AG20443 (cell line): ENCODE data around the gene HIP1R.
"Not testable (repeated sequence)": the region's sequence is repeated elsewhere in the genome, so short reads cannot be mapped to it uniquely, and the experiment has no call there.

Experiments used
- DNase-seq: peaks from one replicate; pipeline ENCODE4 v3.0.0; 2012; ENCODE audit warnings: low spot score, mixed read lengths

Gene HIP1R

DNA sequence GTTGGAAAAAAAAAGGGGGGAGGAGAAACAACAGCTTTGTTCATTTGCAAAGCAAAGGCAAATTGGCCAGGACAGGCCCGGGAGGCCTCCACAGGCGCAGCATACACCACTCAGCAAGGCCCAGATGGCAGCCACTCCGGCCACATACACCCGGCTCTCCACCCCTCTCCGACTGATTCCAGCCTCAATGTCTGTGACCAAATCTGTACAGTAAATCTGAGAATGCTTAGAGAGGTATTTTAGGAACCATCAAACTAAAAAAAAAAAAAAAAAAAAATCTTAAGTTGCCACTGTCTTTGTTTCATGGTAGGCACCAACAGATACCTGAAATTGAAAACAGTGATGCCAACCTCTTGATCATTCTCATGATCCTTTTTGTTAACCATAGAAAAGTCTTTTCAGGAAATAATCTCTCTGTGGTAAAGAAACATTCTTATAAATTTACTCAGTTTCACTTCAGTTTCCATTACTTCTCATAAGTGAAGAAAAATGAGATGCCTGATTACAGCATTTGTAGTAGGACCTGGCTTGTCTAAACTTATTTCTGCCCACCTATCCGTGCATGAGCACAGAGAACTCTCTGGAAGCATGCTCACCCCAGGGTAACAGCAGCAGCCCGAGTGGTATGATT, 40.4 kb downstream of the HIP1R start:
- peak; percentile 7 for DNase-seq

DNA sequence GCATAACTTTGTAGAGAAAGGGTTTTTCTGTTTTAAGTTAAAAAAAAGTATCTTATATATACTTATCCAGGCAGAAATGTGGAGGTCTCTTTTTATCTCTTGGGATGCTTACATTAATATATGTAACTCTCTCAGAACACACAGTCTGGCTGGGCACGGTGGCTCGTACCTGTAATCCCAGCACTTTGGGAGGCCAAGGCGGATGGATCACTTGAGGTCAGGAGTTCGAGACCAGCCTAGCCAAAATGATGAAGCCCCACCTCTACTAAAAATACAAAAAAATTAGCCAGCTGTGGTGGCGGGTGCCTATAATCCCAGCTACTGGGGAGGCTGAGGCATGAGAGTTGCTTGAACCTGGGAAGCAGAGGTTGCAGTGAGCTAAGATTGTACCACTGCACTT, 41.0 kb downstream of the HIP1R start:
- DNase-seq: not testable (repeated sequence)

DNA sequence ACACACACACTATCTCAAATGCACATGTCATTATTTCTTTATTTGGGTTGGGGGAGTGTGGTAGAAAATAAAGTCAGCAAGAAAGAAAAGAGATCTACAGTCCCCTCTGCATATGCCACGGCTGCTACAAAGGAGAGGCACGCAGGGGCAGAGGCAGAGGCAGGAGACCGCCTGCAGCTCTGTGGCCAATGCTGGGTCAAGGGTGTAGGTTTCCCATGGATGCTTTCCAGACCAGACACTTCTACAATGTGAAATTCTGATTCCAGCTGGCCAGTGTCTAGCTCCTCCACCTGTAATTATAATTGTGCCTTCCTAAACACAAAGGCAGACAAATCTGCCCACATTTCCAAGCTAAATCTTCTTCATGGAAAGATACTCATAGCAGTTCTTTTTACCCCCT, 41.5 kb downstream of the HIP1R start:
- no peak for DNase-seq

DNA sequence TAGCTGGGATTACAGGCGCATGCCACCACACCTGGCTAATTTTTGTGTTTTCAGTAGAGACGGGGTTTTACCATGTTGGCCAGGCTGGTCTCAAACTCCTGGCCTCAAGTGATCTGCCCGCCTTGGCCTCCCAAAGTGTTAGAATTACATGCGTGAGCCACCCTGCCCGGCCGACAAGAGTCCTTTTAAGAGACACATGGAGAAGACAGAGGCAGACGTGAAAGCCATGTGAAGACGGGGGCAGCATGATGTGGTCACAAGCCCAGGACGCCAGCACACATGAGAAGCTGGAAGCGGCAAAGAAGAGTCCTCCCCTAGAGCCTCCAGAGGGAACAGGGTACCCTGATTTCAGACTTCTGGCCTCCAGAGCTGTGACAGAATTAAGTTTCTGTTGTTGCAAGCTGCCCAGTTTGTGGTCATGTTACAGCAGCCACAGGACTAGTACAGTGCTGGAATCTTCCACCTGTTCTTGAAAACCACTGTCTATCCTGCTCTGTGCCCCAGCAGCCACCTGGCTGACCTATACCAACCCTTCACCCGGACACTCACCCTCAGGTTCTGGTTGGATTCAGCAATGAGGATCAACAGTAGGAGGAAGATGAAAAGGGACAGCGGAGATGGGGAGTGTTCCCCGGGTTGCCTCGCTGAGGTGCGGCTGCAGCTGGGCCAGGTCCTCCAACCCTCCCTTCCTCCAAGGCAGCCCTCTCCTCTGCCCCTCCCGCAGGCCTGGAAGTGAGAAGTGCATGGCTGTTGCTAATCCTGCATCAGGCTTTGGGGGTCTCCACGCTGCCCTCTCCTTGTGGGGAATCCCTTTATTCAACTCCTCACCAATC, 43.7 kb downstream of the HIP1R start:
- peak; percentile 3 for DNase-seq

DNA sequence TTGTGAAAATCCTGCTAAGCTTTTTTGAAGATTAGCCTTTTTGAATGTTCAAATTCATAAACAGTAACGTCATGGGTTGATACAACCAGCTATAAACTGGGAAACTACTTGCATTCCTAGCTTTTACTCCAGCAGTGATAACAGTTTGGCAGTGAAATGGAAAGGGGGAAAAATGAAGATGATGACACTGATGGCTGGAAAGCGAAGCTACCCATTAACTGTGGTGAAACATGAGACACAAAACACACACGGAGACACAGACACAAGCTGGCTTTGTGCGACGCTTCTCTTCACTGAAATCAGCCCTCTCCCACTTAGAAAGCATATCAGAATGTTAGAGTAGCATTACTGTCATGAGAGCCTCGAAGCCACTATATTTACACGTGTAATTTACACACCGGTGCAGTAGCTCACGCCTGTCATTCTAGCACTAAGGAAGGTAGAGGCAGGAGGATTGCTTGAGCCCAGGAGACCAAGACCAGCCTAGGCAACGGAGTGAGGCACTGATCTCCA, 45.0 kb downstream of the HIP1R start:
- DNase-seq: peak; percentile 3

DNA sequence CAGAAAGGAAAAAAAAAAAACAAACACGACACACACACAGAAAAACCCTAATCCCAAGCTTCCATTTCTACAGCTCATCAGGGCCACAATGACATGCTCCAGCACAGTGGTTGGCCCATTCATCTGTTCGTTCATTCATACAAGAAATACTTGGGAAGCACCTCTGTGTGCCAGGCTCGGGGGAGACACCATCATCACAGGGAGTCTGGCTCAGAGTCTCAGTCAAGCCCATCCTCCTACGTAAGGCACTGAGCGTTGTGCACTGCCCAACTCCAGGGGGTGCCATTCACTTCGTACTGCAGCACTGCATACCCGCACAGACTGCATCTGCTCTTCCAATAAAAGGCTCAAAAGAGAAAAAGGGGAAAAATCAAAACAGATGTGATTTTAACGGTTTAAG, 45.4 kb downstream of the HIP1R start:
- peak; percentile 51 for DNase-seq

DNA sequence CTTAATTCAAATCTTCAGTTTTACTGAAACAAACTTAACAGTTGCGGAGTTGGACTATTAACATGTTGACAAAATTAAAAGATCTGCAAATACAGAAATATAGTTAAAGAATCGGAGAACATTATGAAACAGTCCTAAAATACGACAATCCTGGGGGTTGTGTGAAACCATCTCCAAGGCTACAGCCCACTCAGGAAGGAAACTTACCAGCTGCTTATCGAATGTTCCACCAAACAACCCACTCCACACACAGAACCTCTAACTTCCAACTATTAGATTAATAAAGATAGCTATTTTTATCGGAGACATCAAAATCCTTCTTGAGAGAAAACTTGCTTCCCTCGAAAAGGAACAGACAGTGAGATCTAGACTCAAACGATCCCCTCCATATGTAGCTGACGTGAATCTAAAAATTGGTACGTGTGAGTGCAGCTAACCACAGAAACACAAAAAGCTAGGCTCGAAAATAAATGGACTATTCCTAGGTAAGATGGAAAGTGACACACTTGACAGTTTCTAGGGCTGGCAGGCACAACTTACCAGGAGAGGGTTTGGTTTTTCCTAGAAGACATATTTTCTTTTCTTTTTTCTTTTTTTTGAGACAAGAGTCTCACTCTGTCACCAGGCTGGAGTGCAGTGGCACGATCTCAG, 47.8 kb downstream of the HIP1R start:
- no peak for DNase-seq

DNA sequence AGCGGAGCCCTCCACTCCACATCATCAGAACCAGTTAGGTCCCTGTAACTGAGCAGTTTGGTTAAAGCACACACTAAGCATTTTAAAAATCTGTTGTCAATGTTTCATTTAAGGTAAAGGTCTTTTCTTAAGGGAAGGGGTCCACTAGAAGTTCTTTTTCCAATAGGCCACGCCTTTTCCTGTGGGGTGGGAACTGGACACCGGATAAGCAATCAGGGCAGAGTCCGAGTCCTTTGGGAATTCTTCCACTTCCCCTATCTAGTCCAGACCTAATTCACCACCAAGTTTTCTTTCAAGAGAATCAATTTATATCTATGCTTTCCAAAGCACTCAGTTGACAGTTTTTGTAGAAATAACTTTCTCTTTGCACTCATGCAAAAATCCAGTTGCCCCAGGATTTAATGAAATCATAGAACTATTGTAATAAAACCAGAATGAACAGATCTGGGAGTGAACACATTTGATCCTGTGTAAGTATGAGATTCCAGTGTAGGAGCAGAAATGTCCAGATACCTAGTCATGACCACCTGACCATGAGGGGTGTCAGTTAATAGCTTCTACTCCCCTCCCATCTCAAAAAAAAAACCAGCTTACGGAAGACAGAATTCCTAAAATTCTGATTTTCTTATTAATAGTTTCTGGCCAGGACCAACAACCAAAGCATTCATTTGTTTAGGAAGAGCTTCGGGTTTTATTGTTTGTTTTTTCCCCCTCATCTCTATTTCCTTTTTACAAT, 49.0 kb downstream of the HIP1R start:
- no peak for DNase-seq

DNA sequence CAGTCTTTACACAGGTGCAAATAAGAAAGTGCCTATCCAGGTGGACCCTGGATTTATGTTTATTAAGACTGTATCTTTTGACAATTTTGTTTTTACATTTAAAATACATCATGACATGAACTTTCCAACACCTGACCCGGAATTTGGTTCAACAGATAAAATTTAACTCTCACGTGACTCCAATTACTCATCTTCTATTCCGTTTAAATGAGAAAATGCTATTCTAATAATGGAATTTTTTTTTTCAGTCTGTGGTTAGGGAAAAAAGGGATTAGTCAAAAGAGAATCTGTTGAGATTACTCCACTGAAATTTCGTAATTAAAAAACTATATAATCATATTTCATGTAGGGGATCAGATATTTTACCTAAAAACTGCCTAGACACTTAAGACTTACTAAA, 49.6 kb downstream of the HIP1R start:
- DNase-seq: no peak

DNA sequence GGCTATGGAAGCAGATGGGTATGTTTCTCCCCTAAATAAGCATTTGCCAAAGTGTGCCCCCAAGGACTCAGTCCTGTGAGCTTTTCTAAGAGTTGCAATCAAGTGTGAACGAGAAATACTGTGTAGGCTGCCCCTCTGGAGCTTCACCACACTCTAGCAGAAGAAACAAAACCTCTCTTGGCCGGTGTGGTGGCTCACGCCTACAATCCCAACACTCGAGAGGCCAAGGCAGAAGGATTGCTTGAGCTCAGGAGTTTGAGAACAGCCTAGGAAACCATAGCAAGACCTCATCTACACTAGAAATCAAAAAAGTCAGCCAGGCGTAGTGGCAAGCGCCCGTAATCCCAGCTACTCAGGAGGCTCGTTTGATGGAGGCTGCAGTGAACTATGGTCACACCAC, 50.9 kb downstream of the HIP1R start:
- no peak for DNase-seq

DNA sequence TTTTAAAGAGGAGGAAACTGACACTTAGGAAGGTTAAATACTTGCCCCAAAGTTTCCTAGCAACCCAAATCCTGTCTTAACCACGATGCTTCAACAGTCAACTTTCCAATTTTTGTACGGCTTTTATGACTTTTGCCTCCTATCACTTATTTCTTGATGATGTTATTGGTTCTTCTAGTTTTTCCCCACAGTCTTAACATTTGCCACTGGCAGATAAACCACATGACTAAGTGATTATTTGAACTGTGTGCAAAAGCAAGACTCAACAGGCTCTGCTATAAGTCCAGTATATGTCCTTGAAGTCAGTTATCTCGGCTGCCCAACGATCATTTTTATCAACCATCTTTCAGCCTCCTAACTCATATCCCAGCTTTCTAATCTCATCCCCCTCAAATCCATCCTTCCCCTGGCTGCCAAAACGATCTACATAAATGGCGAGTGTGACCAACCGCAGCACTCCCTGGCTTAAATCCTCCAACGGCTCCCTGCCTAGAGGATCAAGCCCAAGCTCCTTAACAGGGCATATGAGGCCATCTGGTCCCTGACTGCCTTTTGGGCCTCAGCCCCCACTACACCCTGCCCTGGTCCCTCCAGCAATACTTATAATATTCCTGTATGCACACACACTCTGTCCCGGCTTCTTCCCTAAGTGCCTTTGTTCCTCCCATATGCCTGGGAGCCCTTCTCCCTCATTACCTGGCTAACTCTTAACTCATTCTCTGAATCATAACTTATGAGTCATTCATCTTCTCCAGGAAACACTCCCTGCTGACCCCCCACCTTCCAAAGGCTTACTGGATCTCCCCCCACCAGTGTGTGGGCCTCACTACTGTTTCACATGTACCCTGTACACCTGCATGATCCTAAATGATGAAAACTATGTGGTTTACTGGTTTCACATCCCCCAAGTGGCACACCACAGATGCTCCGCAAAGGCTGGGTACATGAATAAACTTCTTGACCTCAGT, 51.9 kb downstream of the HIP1R start:
- DNase-seq: no peak

DNA sequence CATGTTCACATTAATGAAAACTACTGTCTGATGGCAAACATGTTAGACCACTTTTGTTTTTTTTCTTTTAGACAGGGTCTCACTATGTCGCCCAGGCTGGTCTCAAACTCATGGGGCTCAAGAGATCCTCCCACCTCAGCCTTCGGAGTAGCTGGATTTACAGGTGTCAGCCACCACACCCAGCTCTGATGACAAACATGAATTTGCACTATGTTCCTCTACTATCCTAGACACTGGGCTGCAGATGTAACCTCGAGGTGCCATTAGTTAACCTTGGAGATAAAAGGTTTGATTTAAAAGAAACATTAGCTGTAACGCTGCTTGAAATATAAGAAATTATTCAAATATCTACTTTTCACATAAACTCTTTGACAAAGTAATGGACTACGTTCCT, 52.6 kb downstream of the HIP1R start:
- DNase-seq: no peak

DNA sequence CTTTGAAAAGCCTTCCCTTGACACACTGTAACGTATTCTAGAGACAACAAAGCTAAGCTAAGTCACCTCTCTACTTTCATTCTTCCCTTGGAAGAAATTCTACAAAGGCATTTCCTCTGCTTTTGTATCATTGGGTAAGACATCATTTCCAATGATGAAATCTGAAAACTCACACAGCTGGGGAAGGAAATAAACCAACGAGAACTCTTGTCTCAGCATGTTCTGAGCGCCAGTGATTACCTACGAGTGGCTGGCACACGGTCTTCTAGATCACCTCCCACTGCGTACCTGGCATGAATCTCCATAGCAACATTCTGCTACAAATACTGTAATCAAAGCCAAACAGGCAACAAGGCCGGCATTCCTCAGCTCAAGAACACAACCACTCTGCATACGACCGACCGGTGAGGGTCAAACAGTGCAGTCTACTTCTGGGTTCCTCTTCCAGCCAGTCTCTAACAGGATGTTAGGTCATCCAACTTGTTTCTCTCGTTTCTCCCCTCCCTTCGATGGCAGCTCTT, 53.0 kb downstream of the HIP1R start:
- DNase-seq: no peak

DNA sequence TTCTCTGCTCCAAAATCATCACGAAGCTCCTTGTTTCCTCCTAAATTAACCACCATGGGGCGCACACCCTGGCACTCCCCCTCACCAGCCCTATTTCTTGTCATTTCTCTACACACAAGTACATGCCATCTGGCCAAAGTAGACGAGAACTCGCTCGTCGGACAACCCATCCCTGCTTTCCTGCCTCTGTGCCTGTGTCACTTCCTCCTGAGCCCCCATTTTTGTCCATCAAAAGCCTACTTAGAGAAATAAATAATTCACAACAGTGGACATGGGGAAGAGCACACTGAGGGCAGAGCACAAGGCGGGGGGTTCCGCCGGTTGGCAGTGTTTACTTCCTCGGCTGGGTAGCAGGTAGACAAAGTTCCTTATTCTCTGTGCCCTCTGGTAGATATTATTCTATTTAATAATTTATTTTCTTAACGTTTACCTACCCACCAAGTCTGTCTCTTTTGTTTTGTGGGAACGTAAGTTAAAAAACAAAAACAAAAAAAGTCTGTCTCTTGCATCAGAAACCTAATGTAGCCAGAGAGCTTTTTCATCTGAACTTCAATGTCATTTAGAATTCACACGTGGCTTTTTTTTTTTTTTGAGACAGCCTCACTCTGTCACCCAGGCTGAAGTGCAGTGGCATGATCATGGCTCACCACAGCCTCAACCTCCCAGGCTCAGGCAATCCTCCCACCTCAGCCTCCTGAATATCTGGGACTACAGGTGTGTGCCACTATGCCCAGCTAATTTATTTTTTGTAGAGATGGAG, 54.7 kb downstream of the HIP1R start:
- no peak for DNase-seq

DNA sequence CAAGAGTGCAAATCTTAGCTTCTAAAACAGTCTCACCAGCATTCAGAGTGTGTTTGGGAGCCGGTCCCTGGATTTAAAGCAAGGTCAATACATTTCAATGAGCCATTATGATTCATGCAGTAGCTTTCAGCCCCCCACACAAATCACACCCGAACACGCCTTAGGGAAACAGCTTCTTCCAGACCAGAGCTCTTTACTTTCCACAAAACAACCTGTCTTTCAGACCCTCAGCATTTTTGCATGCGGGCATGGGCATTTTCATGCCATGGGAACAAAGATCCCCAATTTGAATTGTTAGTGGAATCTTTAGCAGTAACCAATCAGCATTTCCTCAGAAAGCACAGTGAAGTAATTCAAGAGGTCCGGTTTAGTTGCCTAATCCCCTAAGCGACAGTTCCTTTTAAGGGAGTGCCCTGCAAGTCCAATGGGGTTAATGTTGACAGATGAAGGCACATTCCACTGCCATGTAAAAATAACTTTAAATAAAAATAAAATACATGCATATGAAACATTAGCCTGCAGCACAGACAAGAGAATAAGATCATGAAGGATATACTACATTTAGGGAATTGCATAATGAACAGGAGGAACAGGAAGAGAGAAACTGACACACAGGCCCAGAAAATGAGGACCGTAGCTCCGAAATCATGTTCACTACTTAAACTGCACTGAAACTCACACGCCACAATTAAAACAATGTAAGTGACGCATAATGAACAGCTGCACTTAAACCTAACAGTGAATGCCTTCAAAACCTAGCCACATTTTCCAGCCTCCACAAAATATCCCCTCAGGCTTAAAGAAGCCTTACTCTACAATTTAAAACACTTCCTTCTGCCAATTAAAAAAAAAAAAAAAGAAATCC, 56.6 kb downstream of the HIP1R start:
- DNase-seq: no peak

DNA sequence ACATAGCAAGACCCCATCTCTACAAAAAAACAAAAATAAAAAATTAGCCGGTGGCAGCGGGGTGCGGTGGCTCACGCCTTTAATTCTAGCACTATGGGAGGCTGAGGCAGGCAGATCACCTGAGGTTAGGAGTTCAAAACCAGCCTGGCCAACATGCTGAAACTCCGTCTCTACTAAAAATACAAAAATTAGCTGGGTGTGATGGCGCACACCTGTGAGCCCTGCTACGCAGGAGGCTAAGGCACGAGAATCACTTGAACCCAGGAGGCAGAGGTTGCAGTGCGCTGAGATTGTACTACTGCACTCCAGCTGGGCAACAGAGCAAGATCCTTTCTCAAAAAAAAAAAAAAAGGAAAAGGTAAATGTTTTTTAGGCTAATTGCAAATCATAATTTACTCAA, 57.5 kb downstream of the HIP1R start:
- not testable (repeated sequence) for DNase-seq

DNA sequence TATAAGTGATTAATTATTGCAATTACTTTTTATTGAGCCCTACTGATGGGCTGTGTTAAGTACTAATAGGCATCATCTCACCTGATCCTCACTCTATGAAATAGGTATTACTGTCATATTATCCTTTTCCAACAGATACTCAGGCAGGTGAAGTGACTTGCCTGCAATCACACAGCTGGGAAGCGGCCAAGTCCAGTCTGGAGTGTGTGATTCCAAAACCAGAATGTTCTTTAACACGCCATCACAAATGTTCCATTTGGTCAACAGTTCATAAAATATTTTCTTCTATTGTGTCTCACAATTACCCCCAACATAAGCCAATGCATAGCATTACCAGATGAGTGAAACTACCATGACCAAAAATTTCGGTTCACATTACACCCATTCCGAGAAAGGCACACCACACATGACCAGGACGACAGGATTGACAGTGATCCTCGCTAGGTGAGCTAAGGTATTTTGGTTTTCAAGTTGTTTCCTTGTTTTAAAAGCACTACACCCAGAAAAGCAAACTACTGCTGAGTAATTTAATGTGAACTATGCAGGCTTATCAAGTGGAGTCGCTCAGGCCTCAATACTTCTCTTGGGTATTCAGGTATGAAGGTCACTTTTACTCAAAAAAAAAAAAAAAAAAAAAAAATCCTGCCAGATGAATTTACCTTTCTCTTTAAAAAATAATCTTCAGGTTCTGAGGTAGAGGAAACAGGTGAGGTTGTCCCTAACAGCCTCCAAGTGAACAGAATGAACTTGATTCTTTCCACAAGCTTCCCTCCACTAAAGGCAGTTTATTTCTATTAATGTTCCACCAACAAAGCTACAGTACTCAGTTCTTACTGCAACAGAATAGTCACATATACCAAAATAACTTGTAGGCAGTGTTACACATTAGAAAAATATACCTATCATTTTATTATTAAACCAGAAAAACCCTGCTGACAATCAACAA, 58.2 kb downstream of the HIP1R start:
- no peak for DNase-seq
